ENCODE measurements around the gene HP1BP3. TPM values are rescaled to one million over a fixed set of nuclear protein-coding genes. Genes with fewer than 3 reads are reported as not detected.
"Not testable (repeated sequence)": the region's sequence is repeated elsewhere in the genome, so short reads cannot be mapped to it uniquely, and the experiment has no call there.

The HP1BP3 gene
- total RNA-seq: 182 and 235 TPM in 2 replicates

DNA sequence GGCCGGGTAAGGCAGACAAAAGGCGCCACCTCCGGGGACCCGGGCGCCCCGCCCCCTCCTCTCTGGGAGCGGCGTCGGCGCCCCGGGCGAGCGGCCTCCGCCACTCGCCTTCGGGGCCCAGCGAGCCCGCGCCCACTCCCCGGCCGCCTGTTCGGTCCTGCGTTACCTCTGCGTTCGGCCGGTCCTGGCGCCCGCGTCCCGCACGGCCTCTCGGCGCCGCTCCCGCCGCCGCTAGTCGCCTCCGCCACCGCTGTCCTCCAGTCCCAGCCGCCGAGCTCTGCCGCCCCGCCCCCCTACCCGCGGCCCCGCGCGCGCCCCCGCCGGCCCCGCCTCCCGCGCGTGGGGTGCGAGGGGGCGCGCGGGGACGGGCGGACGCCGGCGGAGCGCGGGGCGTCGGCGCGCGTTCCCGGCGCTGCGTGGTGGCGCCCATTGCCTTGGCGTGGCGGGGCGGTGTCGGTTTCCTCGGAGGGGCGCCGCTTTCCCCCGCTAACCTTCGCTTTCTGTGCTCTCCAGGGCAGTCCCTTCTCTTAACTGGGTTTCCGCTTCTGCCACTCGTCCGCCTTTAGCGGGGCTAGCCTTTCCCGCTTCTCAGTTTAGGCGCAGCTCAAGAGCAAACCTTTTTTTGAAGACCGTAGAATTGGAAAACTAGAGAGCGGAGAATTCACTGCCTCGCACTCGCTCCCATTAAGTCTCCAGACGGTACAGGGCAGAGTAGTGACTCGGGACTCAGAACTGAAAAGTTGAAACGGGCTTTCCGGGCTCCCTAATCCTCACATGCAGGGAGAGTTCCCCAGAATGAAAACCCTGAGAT, at the start of gene HP1BP3:
Gene HP1BP3 (minus strand): TSS at position 279 of the 811 bp plus-strand sequence. CDS start 6,867 bp downstream, outside the sequence.
- DNase-seq (ENCODE audit: low read depth, low spot score): peak; percentile 13

- DNase-seq (ENCODE audit: low read depth, low spot score): no peak
Measured at GRCh38 chr1:20836230-20836629, 49.1 kb upstream of the HP1BP3 start.

- DNase-seq (ENCODE audit: low read depth, low spot score): no peak
Measured at GRCh38 chr1:20834780-20835179, 47.7 kb upstream of the HP1BP3 start.

DNA sequence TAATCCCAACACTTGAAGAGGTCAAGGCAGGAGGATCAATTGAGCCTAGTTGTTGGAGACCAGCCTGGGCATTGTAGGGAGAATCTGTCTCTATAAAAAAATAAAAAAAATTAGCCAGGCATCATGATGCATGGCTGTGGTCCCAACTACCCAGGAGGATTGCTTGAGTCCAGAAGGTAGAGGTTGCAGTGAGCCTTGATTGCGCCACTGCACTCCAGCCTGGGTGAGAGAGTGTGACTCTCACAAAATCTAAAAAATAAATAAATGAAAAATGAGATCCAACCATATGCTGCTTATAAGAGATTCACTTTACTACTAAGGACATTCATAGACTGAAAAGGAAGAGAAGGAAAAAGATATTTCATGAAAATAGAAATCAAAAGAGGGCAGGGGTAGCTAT, 47.1 kb upstream of the HP1BP3 start:
- no peak for DNase-seq (ENCODE audit: low read depth, low spot score)

GRCh38 chr1:20830378-20830777, 43.3 kb upstream of the HP1BP3 start:
- no peak for DNase-seq (ENCODE audit: low read depth, low spot score)

DNA sequence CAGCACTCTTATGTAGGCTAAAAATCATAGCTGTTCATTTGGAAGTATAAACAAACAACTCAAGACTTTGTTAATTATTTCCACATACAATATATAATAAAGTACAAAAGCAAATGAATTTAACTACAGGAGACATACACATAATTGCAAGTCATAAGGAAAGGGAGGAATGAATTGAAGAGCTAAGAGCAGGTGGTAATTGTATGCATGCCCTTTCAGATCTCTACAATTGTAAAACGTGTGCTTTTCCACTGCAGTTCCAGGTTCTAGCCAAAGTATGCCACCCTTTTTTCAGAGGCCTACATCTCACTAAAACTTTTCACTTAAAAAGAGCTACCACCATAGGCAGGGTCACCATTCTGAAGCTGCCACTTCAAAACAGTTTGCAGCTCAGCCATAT, 42.8 kb upstream of the HP1BP3 start:
- no peak for DNase-seq (ENCODE audit: low read depth, low spot score)

DNA sequence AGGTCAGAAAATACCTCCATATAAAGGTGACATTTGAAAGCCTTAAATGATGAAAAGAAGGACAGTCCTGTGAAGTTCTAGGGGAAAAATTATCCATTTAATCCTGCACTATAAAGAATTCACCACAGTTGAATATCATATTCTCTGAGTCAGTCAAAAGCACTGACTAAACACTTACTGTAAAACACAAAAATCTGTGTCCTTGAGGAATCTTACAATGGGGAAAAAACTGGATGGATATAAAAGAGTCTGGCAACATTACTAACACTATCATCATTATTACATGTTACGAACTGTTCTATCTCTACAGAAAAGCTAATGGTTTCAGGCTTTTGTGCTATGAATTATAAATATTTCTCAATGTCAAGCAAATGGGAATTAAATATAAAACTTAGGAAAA, 42.4 kb upstream of the HP1BP3 start:
- DNase-seq (ENCODE audit: low read depth, low spot score): no peak

- no peak for DNase-seq (ENCODE audit: low read depth, low spot score)
Measured at GRCh38 chr1:20823845-20824244, 36.7 kb upstream of the HP1BP3 start.

DNA sequence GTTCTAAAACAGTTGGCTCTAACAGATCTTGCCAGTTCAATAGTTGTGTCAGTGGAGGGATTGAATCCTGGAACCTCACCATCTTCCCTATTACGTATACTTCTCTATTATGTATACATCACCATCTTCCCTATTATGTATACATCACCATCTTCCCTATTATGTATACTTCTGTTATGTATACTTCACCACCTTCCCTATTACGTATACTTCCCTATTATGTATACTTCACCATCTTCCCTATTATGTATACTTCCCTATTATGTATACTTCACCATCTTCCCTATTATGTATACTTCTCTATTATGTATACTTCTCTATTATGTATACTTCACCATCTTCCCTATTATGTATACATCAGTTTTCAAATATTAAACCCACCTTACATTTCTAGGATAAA, 34.4 kb upstream of the HP1BP3 start:
- DNase-seq (ENCODE audit: low read depth, low spot score): no peak

DNA sequence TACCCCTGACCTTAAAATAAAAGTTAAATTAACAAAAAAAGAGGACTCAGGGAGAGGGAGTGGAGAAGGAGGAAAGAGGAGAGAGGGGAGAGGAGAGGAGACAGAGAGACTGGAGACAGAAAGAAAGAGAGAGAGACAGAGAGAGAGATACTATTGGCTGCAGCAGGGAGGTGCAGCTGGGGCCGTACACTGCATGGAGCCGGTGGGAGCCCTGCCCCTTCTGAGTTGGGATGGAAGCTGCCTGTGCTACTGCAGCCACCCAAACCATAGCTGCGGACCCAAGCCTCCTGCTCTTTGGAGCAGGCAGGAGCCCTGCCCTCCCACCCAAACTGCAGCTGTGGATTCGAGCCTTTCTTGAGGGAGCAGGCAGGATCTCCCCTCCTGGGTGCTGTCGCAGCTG, 32.7 kb upstream of the HP1BP3 start:
- DNase-seq (ENCODE audit: low read depth, low spot score): no peak

- no peak for DNase-seq (ENCODE audit: low read depth, low spot score)
Measured at GRCh38 chr1:20814534-20814871, 27.4 kb upstream of the HP1BP3 start.

DNA sequence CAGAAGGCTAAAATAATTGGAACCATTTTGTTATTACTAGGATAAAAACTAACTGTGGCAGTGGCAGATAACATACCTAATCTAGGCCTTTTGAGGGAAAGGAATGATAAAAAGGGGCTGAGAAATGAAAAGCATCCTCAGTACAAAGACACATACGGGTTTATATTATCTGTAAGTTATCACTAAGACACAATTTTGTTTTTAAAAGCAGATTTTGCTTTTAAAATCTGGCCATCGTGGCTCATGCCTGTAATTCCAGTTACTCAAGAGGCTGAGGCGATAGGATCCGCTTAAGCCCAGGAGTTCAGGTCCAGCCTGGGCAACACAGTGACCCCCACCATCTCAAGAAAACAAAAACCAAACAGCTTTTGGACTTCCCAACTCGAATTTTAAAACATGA, 24.8 kb upstream of the HP1BP3 start:
- DNase-seq (ENCODE audit: low read depth, low spot score): no peak

DNA sequence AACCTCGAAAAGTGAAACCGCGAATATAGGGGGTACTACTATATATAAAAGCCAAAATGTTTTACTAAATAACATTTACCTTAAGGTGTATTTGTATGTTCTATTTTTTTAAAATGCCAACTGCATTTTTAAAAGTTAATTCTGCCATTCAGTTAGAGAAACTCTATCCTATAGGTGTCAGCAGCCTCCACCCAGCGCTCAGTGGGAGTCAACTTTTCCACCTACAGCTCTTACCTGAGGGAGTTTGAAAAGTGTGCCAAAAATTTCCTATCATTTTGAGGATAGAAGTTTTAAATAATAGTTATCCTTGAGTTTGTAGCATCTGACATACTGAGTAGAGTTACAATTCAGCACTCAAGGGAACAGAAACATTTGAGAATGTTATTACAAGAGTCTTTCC, 6.1 kb upstream of the HP1BP3 start:
- DNase-seq (ENCODE audit: low read depth, low spot score): no peak

- no peak for DNase-seq (ENCODE audit: low read depth, low spot score)
Measured at GRCh38 chr1:20792196-20792595, 5.1 kb upstream of the HP1BP3 start.

- no peak for DNase-seq (ENCODE audit: low read depth, low spot score)
Measured at GRCh38 chr1:20790785-20791184, 3.7 kb upstream of the HP1BP3 start.

DNA sequence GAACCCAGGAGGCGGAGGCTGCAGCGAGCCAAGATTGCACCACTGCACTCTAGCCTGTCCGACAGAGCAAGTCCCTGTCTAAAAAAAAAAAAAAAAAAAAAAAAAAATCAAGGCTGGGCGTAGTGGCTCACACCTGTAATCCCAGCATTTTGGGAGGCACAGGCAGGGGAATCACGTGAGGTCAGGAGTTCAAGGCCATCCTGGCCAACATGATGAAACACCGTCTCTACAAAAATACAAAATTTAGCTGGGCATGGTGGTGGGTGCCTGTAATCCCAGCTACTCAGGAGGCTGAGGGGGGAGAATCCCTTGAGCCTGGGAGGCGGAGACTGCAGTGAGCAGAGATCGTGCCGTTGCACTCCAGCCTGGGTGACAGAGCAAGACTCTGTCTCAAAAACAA, 2.5 kb upstream of the HP1BP3 start:
- DNase-seq (ENCODE audit: low read depth, low spot score): not testable (repeated sequence)

DNA sequence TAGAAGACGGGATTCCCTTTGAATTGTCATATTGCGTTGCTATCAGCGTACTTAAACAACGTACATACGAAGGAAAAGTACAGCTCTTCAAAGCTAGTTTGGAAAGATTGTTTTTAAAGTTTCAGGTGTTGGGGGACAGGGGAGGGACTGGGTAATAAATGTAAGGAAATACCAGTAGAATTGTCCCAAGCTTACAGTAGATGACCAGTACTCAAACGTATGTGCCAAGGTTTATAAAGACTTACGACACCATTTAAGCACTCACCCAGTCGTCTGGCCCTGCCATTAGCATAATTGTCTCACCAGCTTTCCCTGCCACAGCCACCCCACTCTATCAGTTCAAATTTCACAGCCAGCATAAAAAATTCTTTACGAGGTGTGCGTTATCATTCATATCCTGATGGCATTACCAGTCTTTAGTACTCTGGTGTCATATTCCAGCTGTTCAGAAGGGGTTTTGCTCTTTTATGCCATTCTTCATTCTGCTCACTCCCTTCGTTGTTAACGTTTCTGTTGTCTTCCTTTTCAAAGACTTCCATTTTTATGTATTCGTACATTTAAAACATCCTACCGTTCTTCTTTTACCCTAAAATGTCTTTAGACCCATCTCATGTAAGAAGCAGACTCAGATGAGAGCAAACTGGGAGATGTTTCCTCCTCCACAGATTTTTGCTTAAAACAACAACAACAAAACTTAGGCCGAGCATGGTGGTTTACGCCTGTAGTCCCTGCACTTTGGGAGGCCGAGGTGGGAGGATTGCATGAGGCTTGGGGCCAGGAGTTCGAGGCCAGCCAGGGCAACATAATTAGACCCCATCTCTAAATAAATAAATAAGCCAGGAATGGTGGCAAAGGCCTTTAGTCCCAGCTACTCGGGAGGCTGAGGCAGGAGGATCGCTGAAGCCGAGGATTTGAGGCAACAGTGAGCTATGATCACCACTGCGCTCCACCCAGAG, 1.0 kb upstream of the HP1BP3 start:
- DNase-seq (ENCODE audit: low read depth, low spot score): no peak

- DNase-seq (ENCODE audit: low read depth, low spot score): peak; percentile 59
Measured at GRCh38 chr1:20786253-20787028, 666 bp downstream of the HP1BP3 start.

DNA sequence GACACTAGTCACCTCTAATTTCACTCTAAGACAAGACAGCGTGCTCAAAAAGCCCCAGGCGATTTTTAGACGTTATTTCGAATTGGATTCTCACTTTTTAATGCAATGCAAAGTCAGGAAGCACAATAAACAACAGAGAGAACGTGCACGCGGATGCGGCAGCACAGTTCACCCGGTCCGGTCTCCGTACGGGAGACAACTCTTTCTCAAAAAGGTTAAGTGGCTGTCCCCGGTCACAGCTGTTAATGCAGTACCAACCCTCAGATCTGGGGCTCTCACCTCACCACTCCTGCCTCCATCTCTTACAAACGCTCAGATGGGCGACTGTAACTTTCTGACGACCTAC, 1.2 kb downstream of the HP1BP3 start:
- no peak for DNase-seq (ENCODE audit: low read depth, low spot score)

DNA sequence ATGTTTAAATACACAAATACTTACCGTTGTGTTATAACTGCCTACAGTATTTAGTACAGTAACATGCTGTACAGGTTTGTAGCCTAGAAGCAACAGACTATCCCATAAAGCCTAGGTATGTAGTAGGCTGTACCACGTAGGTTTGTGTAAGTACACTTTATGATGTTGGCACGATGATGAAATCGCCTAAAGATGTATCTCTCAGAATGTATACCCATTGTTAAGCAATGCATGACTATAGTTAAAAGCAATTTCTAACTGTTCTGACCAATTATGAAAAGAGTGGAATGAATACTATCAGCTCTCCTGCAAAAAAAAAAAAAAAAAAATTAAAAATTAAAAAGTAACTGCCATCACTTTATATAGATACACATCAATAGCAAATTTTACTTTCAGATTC, 11.4 kb downstream of the HP1BP3 start:
- DNase-seq (ENCODE audit: low read depth, low spot score): no peak

- no peak for DNase-seq (ENCODE audit: low read depth, low spot score)
Measured at GRCh38 chr1:20771780-20772179, 15.3 kb downstream of the HP1BP3 start.

Data from pulmonary artery endothelial cell (primary cell).